ENCODE measurements around the gene HNRNPH3. TPM values are rescaled to one million over a fixed set of nuclear protein-coding genes. Genes with fewer than 3 reads are reported as not detected.

The HNRNPH3 gene
- total RNA-seq, 1 donor from 2014 or later = 176 TPM

GRCh38 chr10:68366600-68366999 is 34.7 kb downstream of the HNRNPH3 start:
- H3K27ac Mint-ChIP-seq = no peak overlapping the region
- H3K4me3 Mint-ChIP-seq = no peak overlapping the region
- peaks cover 4% of the 10 kb centered on the region for H3K9me3 Mint-ChIP-seq
- no peak for DNase-seq (ENCODE audit: low spot score)
- H3K27me3 Mint-ChIP-seq (ENCODE audit: insufficient read depth) = no peaks in the 10 kb centered on the region
- intact Hi-C loops (cut with micrococcal nuclease) = no loop called here
- peaks cover 23% of the 10 kb centered on the region for H3K36me3 Mint-ChIP-seq (ENCODE audit: low read depth)
- H3K4me1 Mint-ChIP-seq (ENCODE audit: low read depth) = no peaks in the 10 kb centered on the region

DNA sequence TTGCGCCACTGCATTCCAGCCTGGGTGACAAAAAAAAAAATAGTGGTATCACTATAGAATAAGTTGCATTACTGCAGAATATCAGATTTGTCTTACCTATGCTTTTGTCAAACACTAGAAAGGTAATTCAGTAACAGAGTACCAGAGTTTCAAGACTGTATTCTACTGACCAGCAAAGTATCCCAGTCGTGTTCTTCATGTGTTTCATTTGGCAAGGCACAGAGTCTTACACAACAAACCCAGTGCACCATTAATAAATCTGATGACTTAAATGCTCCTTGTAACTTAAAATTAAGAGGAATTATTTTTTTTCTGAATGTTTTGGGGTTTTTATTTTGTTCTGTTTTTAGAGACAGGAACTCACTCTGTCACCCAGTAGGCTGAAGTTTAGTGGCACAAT is 35.3 kb downstream of the HNRNPH3 start:
- intact Hi-C loops (cut with micrococcal nuclease) = no loop called here
- H3K27me3 Mint-ChIP-seq (ENCODE audit: insufficient read depth) = no peaks in the 10 kb centered on the region
- H3K27ac Mint-ChIP-seq = no peak overlapping the region
- H3K36me3 Mint-ChIP-seq (ENCODE audit: low read depth) = peaks cover 26% of the 10 kb centered on the region
- no peaks in the 10 kb centered on the region for H3K4me1 Mint-ChIP-seq (ENCODE audit: low read depth)
- no peak overlapping the region for H3K4me3 Mint-ChIP-seq
- no peak for DNase-seq (ENCODE audit: low spot score)
- peaks cover 4% of the 10 kb centered on the region for H3K9me3 Mint-ChIP-seq

GRCh38 chr10:68371604-68372003 is 39.7 kb downstream of the HNRNPH3 start:
- H3K36me3 Mint-ChIP-seq (ENCODE audit: low read depth) = peaks cover 32% of the 10 kb centered on the region
- H3K27ac Mint-ChIP-seq = no peak overlapping the region
- H3K4me1 Mint-ChIP-seq (ENCODE audit: low read depth) = no peaks in the 10 kb centered on the region
- no peak overlapping the region for H3K4me3 Mint-ChIP-seq
- peaks cover 8% of the 10 kb centered on the region for H3K9me3 Mint-ChIP-seq
- intact Hi-C loops (cut with micrococcal nuclease) = no loop called here
- no peak for DNase-seq (ENCODE audit: low spot score)
- H3K27me3 Mint-ChIP-seq (ENCODE audit: insufficient read depth) = no peaks in the 10 kb centered on the region

DNA sequence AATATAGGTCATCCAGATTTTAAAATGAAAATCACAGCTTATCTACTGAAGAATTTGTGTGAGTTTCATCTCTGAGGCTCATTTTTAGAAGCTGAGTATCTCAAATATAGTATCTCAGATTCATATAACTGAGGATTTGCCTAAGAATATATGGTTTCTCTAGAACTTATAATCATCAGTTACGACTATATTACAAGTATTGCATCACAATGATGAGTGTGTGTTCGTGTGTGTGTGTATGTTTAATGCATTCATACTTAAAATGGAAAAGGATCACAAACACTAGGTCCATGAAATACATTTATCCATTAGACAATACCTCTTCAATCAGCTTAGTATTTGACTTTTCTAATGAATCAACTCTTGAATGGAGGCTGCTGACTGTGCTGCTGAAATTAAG is 53.9 kb downstream of the HNRNPH3 start:
- Mint-ChIP-seq H3K4me3 (no peak overlapping the region), H3K4me1 (ENCODE audit: low read depth) (no peaks in the 10 kb centered on the region), H3K9me3 (no peaks in the 10 kb centered on the region), H3K27ac (no peak overlapping the region), H3K27me3 (ENCODE audit: insufficient read depth) (no peaks in the 10 kb centered on the region), H3K36me3 (ENCODE audit: low read depth) (peaks cover 21% of the 10 kb centered on the region)
- DNase-seq (ENCODE audit: low spot score) = no peak
- intact Hi-C loops (cut with micrococcal nuclease) = no loop called here

Other genes starting within 250 kb of the HNRNPH3 start
- not detected in 2 replicates for gene MYPN, start 222.6 kb upstream of the HNRNPH3 start, total RNA-seq
- not detected in 2 replicates for gene ATOH7, start 100.0 kb upstream of the HNRNPH3 start, total RNA-seq
- gene PBLD, start 864 bp downstream of the HNRNPH3 start, total RNA-seq = 1.1 and 1.6 TPM in 2 replicates
- gene RUFY2, start 75.2 kb downstream of the HNRNPH3 start, total RNA-seq = 10.4 and 12.3 TPM in 2 replicates
- gene DNA2, start 139.9 kb downstream of the HNRNPH3 start, total RNA-seq = 50.2 and 54.3 TPM in 2 replicates
- gene SLC25A16, start 195.5 kb downstream of the HNRNPH3 start, total RNA-seq = 15.9 and 19.4 TPM in 2 replicates
- 0.71 and 0.73 TPM in 2 replicates for gene TET1, start 228.3 kb downstream of the HNRNPH3 start, total RNA-seq

Data from activated T-helper 1 cell treated with anti-CD3 and anti-CD28 coated beads, Interleukin-12 subunit alpha, Interleukin-12 subunit beta, Interleukin-2, Interleukin-4 antibody, amounts not matched to agents 30 ng/mL and 10 ng/mL and 1 ng/mL, durations not matched to agents 14 hours and 24 hours and 36 hours (primary cell).